ENCODE measurements around the gene DCDC2. TPM values are rescaled to one million over a fixed set of nuclear protein-coding genes. Genes with fewer than 3 reads are reported as not detected.

Gene DCDC2
- total and polyA plus RNA-seq, 2 donors (not counting 1 experiment from before 2014, with no cell fraction given), result not detected

- intact Hi-C loops (cut with micrococcal nuclease), result no loop called here
- no peak overlapping the region for H3K4me2 ChIP-seq (replicated peaks; ENCODE audit: low read depth, low read length, poor library complexity, severe bottlenecking)
- peaks cover 9 to 23% of the 10 kb centered on the region in 2 donors for H3K4me1 ChIP-seq (ENCODE audit: control insufficient read depth in 2 of 2, insufficient read depth in 2 of 2, low read length in 2 of 2)
- H3K4me3 Mint-ChIP-seq, result peak overlapping the region; percentile 32
- peaks cover 8% of the 10 kb centered on the region for H3K27me3 Mint-ChIP-seq
- no peak overlapping the region for H3K4me3 ChIP-seq (ENCODE audit: control extremely low read depth in 1 of 5, extremely low read depth in 1 of 5, insufficient read depth in 1 of 5, low read depth in 2 of 5, low read length in 4 of 5)
- H3K27ac Mint-ChIP-seq, result no peak overlapping the region
- no peak overlapping the region for H3K9ac ChIP-seq (ENCODE audit: low read length)
- H3K9me3 ChIP-seq (ENCODE audit: control extremely low read depth in 1 of 3, control insufficient read depth in 2 of 3, insufficient read depth in 1 of 3, low read length in 2 of 3), result peaks cover 0 to 12% (median 0%) of the 10 kb centered on the region in 3 donors
- H3K4me1 Mint-ChIP-seq, result peaks cover 26% of the 10 kb centered on the region
- no peaks in the 10 kb centered on the region for H3K9me3 Mint-ChIP-seq (ENCODE audit: insufficient read depth)
- DNase-seq, result no peak
- no peak for ATAC-seq (ENCODE audit: low read depth)
- H3K27me3 ChIP-seq (replicated peaks in 1 of 4; ENCODE audit: control extremely low read depth in 1 of 4, control insufficient read depth in 3 of 4, insufficient read depth in 4 of 4, low read length in 3 of 4), result peaks cover 0 to 14% (median 4%) of the 10 kb centered on the region in 4 experiments
- no peaks in the 10 kb centered on the region for H3K79me2 ChIP-seq (ENCODE audit: control insufficient read depth, insufficient read depth, low read length)
- CTCF ChIA-PET, result no interaction called here
- WGBS (ENCODE audit: insufficient coverage), result 80% methylated on average over 1 of the region's 5 CpGs
- H3K27ac ChIP-seq (ENCODE audit: low read length in 2 of 2), result no peak overlapping the region
- H4K20me1 ChIP-seq (ENCODE audit: control insufficient read depth, insufficient read depth, low read length, poor library complexity, severe bottlenecking), result no peaks in the 10 kb centered on the region
- no peaks in the 10 kb centered on the region for H3K36me3 ChIP-seq (replicated peaks in 1 of 2; ENCODE audit: control extremely low read depth in 1 of 2, control insufficient read depth in 1 of 2, extremely low read depth in 1 of 2, insufficient read depth in 2 of 2, low read length in 1 of 2)
- no peak overlapping the region for H2AFZ ChIP-seq (ENCODE audit: insufficient read depth, low read depth, low read length, poor library complexity, severe bottlenecking)
- TF ChIP-seq CTCF (IDR thresholded peaks at IDR 0.05) (no peak), EZH2 (IDR thresholded peaks at IDR 0.05; ENCODE audit: borderline replicate concordance, insufficient read depth, low read depth, low read length, poor library complexity, severe bottlenecking) (no peak)
- POLR2A ChIA-PET, result no interaction called here
Measured at GRCh38 chr6:24356310-24356973, 1.4 kb downstream of the DCDC2 start.

GRCh38 chr6:24355393-24355792 is 2.5 kb downstream of the DCDC2 start:
- Mint-ChIP-seq H3K27me3 (peaks cover 18% of the 10 kb centered on the region), H3K27ac (no peak overlapping the region), H3K4me1 (peaks cover 23% of the 10 kb centered on the region), H3K9me3 (ENCODE audit: insufficient read depth) (no peaks in the 10 kb centered on the region), H3K4me3 (no peak overlapping the region)
- H4K20me1 ChIP-seq (ENCODE audit: control insufficient read depth, insufficient read depth, low read length, poor library complexity, severe bottlenecking), result no peaks in the 10 kb centered on the region
- no peak for TF ChIP-seq CTCF (IDR thresholded peaks at IDR 0.05)
- no peak for TF ChIP-seq EZH2 (IDR thresholded peaks at IDR 0.05; ENCODE audit: borderline replicate concordance, insufficient read depth, low read depth, low read length, poor library complexity, severe bottlenecking)
- intact Hi-C loops (cut with micrococcal nuclease), result no loop called here
- H3K79me2 ChIP-seq (ENCODE audit: control insufficient read depth, insufficient read depth, low read length), result no peaks in the 10 kb centered on the region
- H3K9me3 ChIP-seq (ENCODE audit: control extremely low read depth in 1 of 3, control insufficient read depth in 2 of 3, insufficient read depth in 1 of 3, low read length in 2 of 3), result peaks cover 0 to 12% (median 0%) of the 10 kb centered on the region in 3 donors
- WGBS (ENCODE audit: insufficient coverage), result 100% methylated on average over 1 of the region's 4 CpGs
- no peak overlapping the region for H3K9ac ChIP-seq (ENCODE audit: low read length)
- ATAC-seq (ENCODE audit: low read depth), result no peak
- no peak for DNase-seq
- POLR2A ChIA-PET, result no interaction called here
- H3K27ac ChIP-seq (ENCODE audit: low read length in 2 of 2), result no peak overlapping the region
- no peak overlapping the region for H3K4me2 ChIP-seq (replicated peaks; ENCODE audit: low read depth, low read length, poor library complexity, severe bottlenecking)
- no peak overlapping the region for H3K4me3 ChIP-seq (ENCODE audit: control extremely low read depth in 1 of 5, extremely low read depth in 1 of 5, insufficient read depth in 1 of 5, low read depth in 2 of 5, low read length in 4 of 5)
- H3K36me3 ChIP-seq (replicated peaks in 1 of 2; ENCODE audit: control extremely low read depth in 1 of 2, control insufficient read depth in 1 of 2, extremely low read depth in 1 of 2, insufficient read depth in 2 of 2, low read length in 1 of 2), result no peaks in the 10 kb centered on the region
- CTCF ChIA-PET, result no interaction called here
- H3K4me1 ChIP-seq (ENCODE audit: control insufficient read depth in 2 of 2, insufficient read depth in 2 of 2, low read length in 2 of 2), result peaks cover 8 to 22% of the 10 kb centered on the region in 2 donors
- H3K27me3 ChIP-seq (replicated peaks in 1 of 4; ENCODE audit: control extremely low read depth in 1 of 4, control insufficient read depth in 3 of 4, insufficient read depth in 4 of 4, low read length in 3 of 4), result peaks cover 0 to 14% (median 4%) of the 10 kb centered on the region in 4 experiments
- no peak overlapping the region for H2AFZ ChIP-seq (ENCODE audit: insufficient read depth, low read depth, low read length, poor library complexity, severe bottlenecking)
